ENCODE measurements around the gene CST11.

The CST11 gene

GRCh38 chr20:23419995-23420901, 32.4 kb downstream of the CST11 start:
- peak; percentile 18 for DNase-seq (ENCODE audit: low read depth, low spot score)

GRCh38 chr20:23419657-23419994, 33.0 kb downstream of the CST11 start:
- no peak for DNase-seq (ENCODE audit: low read depth, low spot score)

GRCh38 chr20:23417861-23418260, 34.8 kb downstream of the CST11 start:
- DNase-seq (ENCODE audit: low read depth, low spot score): no peak

- DNase-seq (ENCODE audit: low read depth, low spot score): no peak
These were observed 36.6 kb downstream of the CST11 start for GRCh38 chr20:23415959-23416583.

GRCh38 chr20:23415555-23415954, 37.1 kb downstream of the CST11 start:
- no peak for DNase-seq (ENCODE audit: low read depth, low spot score)

- DNase-seq (ENCODE audit: low read depth, low spot score): no peak
These were observed 38.0 kb downstream of the CST11 start for GRCh38 chr20:23414526-23415188.

- DNase-seq (ENCODE audit: low read depth, low spot score): no peak
These were observed 38.7 kb downstream of the CST11 start for GRCh38 chr20:23413862-23414422.

GRCh38 chr20:23412026-23412425, 40.6 kb downstream of the CST11 start:
- DNase-seq (ENCODE audit: low read depth, low spot score): no peak

GRCh38 chr20:23410916-23411695, 41.6 kb downstream of the CST11 start:
- no peak for DNase-seq (ENCODE audit: low read depth, low spot score)

GRCh38 chr20:23409800-23410199, 42.9 kb downstream of the CST11 start:
- DNase-seq (ENCODE audit: low read depth, low spot score): no peak

- DNase-seq (ENCODE audit: low read depth, low spot score): no peak
These were observed 43.7 kb downstream of the CST11 start for GRCh38 chr20:23408957-23409356.

- DNase-seq (ENCODE audit: low read depth, low spot score): no peak
These were observed 44.8 kb downstream of the CST11 start for GRCh38 chr20:23407781-23408464.

- no peak for DNase-seq (ENCODE audit: low read depth, low spot score)
These were observed 45.8 kb downstream of the CST11 start for GRCh38 chr20:23406880-23407279.

GRCh38 chr20:23404196-23404595, 48.5 kb downstream of the CST11 start:
- DNase-seq (ENCODE audit: low read depth, low spot score): no peak

GRCh38 chr20:23403751-23404150, 48.9 kb downstream of the CST11 start:
- DNase-seq (ENCODE audit: low read depth, low spot score): no peak

- DNase-seq (ENCODE audit: low read depth, low spot score): no peak
These were observed 51.6 kb downstream of the CST11 start for GRCh38 chr20:23401051-23401450.

Data from smooth muscle cell of the brain vasculature (primary cell).